ENCODE measurements around the gene PLCB4. TPM values are rescaled to one million over a fixed set of nuclear protein-coding genes. Genes with fewer than 3 reads are reported as not detected.

Gene PLCB4
- total and polyA plus RNA-seq, 5 donors: 9.4 to 42.2 (median 27.7) TPM

DNA sequence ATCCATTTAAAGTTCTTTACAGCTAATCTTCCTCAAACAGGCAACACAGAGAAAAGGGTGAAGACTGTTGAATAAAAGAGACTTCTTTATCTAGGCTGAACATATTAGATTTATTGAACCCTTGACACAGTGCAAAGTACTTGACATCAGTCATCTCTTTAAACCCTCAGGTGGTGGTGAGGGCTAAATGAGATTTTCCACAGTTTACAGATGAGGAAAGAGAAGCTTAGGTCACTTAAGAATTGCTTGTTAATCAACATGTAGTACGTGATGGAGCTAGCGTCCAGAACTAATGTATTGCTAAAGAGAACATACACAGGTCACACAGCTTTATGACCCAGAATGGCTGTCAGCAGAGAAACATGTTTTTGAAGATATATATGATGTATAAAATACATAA is 252.1 kb downstream of the PLCB4 start:
- intact Hi-C loops (cut with DNase I): no loop called here
- DNase-seq (no peak), ATAC-seq (no peak)
- 98% methylated on average over 2 of the region's 2 CpGs for WGBS
- Histone ChIP-seq H3K4me1 (ENCODE audit: control insufficient read depth, insufficient read depth, low read length) (no peaks in the 10 kb centered on the region), H3K4me3 (ENCODE audit: low read length) (no peak overlapping the region), H3K27ac (ENCODE audit: low read length) (no peak overlapping the region), H3K9me3 (ENCODE audit: control insufficient read depth, low read length) (no peaks in the 10 kb centered on the region), H3K27me3 (ENCODE audit: control insufficient read depth, insufficient read depth) (no peaks in the 10 kb centered on the region)

DNA sequence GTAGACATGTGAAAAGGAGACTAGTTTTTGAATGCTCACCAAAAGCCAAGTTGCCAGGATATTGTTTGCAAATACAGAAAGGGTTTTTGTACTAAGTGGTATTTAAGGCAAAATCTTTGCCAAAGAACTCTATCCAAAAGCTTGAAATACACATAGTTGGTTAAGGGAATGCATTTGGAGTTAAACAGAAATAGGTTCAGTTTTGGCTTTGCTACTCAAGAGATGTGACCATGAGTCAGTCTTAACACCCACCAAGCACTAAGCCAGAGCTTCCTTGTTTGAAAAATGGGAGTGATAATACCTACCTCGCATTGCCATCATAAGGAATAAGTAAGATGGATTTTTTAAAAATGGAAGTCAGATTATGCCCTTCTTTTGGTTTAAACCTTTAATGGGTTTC is 253.8 kb downstream of the PLCB4 start:
- no peak overlapping the region for H3K4me3 ChIP-seq (ENCODE audit: low read length)
- no peaks in the 10 kb centered on the region for H3K4me1 ChIP-seq (ENCODE audit: control insufficient read depth, insufficient read depth, low read length)
- no peaks in the 10 kb centered on the region for H3K27me3 ChIP-seq (ENCODE audit: control insufficient read depth, insufficient read depth)
- H3K9me3 ChIP-seq (ENCODE audit: control insufficient read depth, low read length): no peaks in the 10 kb centered on the region
- DNase-seq (no peak), ATAC-seq (no peak)
- intact Hi-C loops (cut with DNase I): no loop called here
- 98% methylated on average over 1 of the region's 1 CpG for WGBS
- no peak overlapping the region for H3K27ac ChIP-seq (ENCODE audit: low read length)

DNA sequence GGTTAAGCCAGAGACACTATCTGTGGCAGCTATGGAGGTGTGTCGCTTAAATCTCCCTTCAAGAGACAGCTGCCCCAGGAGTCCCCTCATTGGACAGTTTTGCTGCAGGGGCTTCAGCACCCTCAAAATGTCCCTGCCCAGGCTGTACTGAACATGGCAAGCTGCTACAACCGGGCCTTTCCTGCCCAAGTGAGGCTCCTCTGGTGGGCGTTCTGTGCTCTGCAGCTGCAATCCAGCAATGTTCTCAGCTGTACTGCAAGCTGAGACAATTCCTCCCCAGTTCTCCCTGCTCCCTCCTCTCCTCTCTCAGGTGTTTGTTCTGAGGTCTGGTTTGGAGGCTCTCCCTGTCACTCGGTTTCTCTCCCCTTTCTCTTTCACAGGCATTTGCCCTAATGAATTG is 254.7 kb downstream of the PLCB4 start:
- intact Hi-C loops (cut with DNase I): no loop called here
- 85% methylated on average over 4 of the region's 4 CpGs for WGBS
- Histone ChIP-seq H3K9me3 (ENCODE audit: control insufficient read depth, low read length) (no peaks in the 10 kb centered on the region), H3K4me1 (ENCODE audit: control insufficient read depth, insufficient read depth, low read length) (no peaks in the 10 kb centered on the region), H3K27ac (ENCODE audit: low read length) (no peak overlapping the region), H3K4me3 (ENCODE audit: low read length) (no peak overlapping the region), H3K27me3 (ENCODE audit: control insufficient read depth, insufficient read depth) (no peaks in the 10 kb centered on the region)
- ATAC-seq (no peak), DNase-seq (no peak)

DNA sequence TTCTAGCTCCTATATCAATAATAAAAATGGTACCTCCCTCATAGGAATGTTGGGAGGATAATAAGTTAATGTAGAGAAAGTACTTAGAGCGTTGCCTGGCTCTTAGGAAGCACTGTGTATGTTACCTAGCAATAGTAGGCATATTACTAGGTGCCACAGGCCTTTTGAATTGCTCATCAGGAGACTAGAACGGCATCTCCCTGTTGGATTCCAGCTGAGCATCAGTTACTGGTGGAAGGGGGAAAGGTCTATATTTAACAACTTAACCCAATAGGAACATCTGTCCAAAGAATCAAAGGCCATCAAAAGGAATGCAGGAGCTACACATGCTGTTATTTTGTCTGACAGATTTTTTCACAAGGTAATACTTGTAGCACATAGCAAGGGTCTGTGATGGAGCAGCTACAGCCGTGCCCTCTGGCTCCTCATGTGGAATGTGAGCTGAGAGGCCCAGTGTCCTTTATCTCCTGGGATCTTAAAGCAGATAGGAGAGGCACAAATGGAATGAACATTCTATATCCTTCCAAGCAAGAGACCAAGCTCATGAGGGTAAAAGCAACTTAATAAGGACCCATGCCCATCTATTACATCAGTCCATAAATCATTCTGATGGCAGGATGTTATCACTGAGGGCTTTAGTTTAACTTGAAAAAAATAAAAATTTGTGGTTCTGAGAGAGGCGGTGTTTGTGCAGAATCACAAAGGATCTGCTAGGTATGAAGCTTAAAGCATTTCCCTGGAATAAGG is 260.6 kb downstream of the PLCB4 start:
- 83% methylated on average over 4 of the region's 4 CpGs for WGBS
- intact Hi-C loops (cut with DNase I): no loop called here
- ATAC-seq (peak in 1 of 2 donors; percentile 48), DNase-seq (no peak)
- H3K4me3 ChIP-seq (ENCODE audit: low read length): no peak overlapping the region
- no peak overlapping the region for H3K27ac ChIP-seq (ENCODE audit: low read length)
- peaks cover 11% of the 10 kb centered on the region for H3K4me1 ChIP-seq (ENCODE audit: control insufficient read depth, insufficient read depth, low read length)
- no peaks in the 10 kb centered on the region for H3K27me3 ChIP-seq (ENCODE audit: control insufficient read depth, insufficient read depth)
- no peaks in the 10 kb centered on the region for H3K9me3 ChIP-seq (ENCODE audit: control insufficient read depth, low read length)

DNA sequence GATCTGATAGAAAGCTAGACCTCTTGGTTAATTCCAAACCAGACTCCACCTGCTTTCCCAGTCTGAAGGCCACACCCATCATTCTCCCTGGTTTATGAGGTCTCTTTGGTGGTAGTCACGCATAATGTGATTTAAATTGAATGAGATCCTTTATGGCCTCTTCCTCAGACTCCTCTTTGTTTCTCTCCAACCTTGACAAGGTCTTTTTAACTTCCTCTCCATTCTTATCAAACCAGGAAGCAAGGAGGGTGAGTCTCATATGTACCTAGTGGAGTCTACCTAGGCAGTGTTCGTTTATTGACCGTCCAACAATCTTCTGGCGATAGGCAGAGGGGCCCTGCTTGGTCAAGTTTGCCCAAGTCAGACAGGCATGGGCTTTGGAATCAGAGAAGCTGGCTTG is 261.3 kb downstream of the PLCB4 start:
- WGBS: 97% methylated on average over 4 of the region's 4 CpGs
- DNase-seq: no peak
- no peaks in the 10 kb centered on the region for H3K9me3 ChIP-seq (ENCODE audit: control insufficient read depth, low read length)
- peaks cover 11% of the 10 kb centered on the region for H3K4me1 ChIP-seq (ENCODE audit: control insufficient read depth, insufficient read depth, low read length)
- intact Hi-C loops (cut with DNase I): no loop called here
- no peaks in the 10 kb centered on the region for H3K27me3 ChIP-seq (ENCODE audit: control insufficient read depth, insufficient read depth)
- ATAC-seq: no peak
- H3K4me3 ChIP-seq (ENCODE audit: low read length): no peak overlapping the region
- H3K27ac ChIP-seq (ENCODE audit: low read length): no peak overlapping the region

DNA sequence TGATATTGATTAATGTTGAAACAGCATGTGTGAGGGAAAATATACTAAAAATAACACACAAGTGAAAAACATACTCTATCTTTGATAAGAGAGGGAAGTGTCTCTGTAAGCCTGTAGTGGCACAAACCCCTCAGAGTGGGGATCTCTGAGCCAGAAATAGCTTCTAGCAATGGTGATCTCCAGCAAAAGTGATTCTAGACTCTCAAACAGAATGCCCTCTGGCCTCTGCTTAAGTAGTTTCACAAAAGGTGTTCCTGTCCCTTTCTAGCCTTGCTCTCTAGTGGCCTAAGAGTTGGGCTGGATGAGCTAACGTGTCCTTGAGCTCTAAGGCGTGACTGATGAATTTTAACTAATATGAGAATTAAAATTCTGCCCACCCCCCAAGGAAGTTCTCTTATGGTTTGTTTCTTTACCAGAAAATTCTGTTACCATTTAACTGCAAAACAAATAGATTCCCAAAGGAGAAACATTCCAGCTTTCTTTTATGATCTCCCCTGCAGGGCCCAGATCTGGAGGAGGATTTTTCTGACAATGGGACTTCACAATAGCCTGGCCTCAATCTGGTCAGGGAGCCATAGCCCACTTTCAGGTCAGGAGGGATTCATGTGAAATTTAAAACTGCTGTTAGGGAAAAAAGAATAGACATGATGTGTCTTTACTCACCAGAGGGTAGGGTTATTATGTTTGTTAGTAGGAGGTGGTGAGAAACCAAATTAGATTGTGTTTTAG is 263.0 kb downstream of the PLCB4 start:
- intact Hi-C loops (cut with DNase I): no loop called here
- Histone ChIP-seq H3K4me3 (ENCODE audit: low read length) (no peak overlapping the region), H3K27me3 (ENCODE audit: control insufficient read depth, insufficient read depth) (no peaks in the 10 kb centered on the region), H3K27ac (ENCODE audit: low read length) (no peak overlapping the region), H3K9me3 (ENCODE audit: control insufficient read depth, low read length) (no peaks in the 10 kb centered on the region), H3K4me1 (ENCODE audit: control insufficient read depth, insufficient read depth, low read length) (peaks cover 11% of the 10 kb centered on the region)
- DNase-seq: no peak
- peak; percentile 49 to 75 for ATAC-seq
- 66% methylated on average over 2 of the region's 2 CpGs for WGBS

DNA sequence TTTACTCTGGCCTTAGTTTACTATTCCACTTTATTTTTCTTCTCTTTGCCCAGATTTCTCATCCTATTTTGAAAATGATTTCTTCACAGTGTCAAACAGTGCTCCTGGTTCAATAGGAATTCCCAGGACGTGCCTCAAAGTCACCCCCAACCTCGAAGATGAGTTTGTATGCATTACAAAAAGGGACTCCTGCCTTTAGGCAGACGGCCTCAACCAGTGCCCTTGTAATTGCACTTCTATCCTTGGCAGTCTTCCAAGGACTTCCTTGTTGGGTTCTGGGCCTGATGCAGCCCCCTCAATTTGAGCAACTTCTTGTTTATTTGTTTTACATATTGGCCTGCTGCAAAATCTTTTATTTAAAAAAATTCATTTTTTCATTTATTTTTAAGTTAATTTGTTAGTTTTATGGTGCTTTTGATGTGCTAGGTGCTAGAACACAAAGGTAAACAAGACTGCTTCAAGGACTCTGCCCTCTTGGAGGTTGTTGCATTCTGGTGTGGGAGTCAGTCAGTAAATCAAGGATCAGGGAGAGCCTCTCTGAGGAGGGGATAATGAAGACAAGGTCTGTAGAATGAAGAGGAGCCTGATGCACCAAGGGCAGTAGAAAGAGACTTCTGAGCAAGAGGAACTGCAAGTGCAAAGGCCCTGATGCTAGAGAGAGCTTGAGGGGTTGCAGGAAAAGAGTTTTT is 264.0 kb downstream of the PLCB4 start:
- WGBS: 46% methylated on average over 3 of the region's 3 CpGs
- no peak overlapping the region for H3K27ac ChIP-seq (ENCODE audit: low read length)
- H3K4me3 ChIP-seq (ENCODE audit: low read length): no peak overlapping the region
- DNase-seq (no peak), ATAC-seq (no peak)
- intact Hi-C loops (cut with DNase I): no loop called here
- no peaks in the 10 kb centered on the region for H3K9me3 ChIP-seq (ENCODE audit: control insufficient read depth, low read length)
- peaks cover 11% of the 10 kb centered on the region for H3K4me1 ChIP-seq (ENCODE audit: control insufficient read depth, insufficient read depth, low read length)
- no peaks in the 10 kb centered on the region for H3K27me3 ChIP-seq (ENCODE audit: control insufficient read depth, insufficient read depth)

DNA sequence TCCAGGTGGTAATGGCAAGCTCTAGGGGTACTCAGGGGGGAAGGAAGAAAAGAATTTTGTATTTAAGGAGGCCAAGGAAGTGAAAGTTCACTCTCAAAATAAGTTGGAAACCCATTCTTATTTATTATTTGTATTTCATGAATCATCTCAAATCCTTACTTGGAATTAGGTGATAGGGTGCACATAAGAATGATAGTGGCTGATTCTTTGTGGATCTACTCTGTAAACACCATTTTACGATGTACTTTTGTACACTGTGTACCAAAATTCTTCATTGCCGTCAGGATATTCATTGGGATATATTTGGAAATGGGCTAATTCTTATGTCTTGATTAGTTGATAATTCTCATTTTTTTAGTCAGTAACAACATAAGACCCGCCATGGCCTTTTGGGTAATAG is 266.0 kb downstream of the PLCB4 start:
- Histone ChIP-seq H3K27me3 (ENCODE audit: control insufficient read depth, insufficient read depth) (no peaks in the 10 kb centered on the region), H3K27ac (ENCODE audit: low read length) (no peak overlapping the region), H3K4me3 (ENCODE audit: low read length) (no peak overlapping the region), H3K9me3 (ENCODE audit: control insufficient read depth, low read length) (no peaks in the 10 kb centered on the region), H3K4me1 (ENCODE audit: control insufficient read depth, insufficient read depth, low read length) (peaks cover 7% of the 10 kb centered on the region)
- DNase-seq (no peak), ATAC-seq (no peak)
- intact Hi-C loops (cut with DNase I): no loop called here
- WGBS: 96% methylated on average over 3 of the region's 3 CpGs

DNA sequence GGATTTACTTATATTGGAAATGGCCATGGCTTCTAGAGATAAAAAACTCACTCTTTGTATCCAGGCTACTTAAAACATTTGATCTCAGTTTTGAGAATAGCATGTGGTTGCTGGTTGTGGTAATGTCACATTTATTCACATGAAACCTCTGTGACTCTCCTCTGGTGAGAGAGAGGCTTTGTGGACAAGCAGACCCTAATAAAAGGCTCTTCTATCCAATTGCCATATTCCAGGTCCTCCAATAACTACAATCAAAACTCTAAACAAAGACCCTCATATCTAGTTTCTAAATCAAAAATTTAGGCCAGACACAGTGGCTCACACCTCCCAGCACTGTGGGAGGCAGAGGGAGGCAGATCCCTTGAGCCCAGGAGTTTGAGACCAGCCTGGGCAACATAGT is 269.2 kb downstream of the PLCB4 start:
- no peak for DNase-seq
- no peak overlapping the region for H3K4me3 ChIP-seq (ENCODE audit: low read length)
- no peak for ATAC-seq
- intact Hi-C loops (cut with DNase I): no loop called here
- no peaks in the 10 kb centered on the region for H3K27me3 ChIP-seq (ENCODE audit: control insufficient read depth, insufficient read depth)
- H3K9me3 ChIP-seq (ENCODE audit: control insufficient read depth, low read length): no peaks in the 10 kb centered on the region
- no peaks in the 10 kb centered on the region for H3K4me1 ChIP-seq (ENCODE audit: control insufficient read depth, insufficient read depth, low read length)
- H3K27ac ChIP-seq (ENCODE audit: low read length): no peak overlapping the region

DNA sequence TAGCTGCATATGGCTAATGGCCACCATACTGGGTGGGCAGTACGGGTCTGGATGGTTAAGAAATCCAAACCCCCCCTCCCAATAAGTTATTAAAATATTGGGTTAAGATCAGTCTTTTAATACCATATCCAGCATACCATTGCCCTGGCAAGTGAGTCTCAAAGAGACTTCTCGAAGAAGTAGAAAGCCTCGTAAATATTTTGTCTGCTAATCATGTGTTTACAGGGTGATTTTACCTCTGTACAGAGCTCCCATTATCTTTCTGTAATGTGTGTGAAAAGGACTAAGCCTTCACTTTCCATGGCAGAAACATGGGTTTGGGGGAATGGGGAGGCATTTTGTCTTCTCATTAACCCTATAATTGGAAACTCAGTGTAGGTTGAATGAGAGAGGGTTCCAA is 270.8 kb downstream of the PLCB4 start:
- Histone ChIP-seq H3K4me1 (ENCODE audit: control insufficient read depth, insufficient read depth, low read length) (no peaks in the 10 kb centered on the region), H3K4me3 (ENCODE audit: low read length) (no peak overlapping the region), H3K27ac (ENCODE audit: low read length) (no peak overlapping the region), H3K9me3 (ENCODE audit: control insufficient read depth, low read length) (no peaks in the 10 kb centered on the region), H3K27me3 (ENCODE audit: control insufficient read depth, insufficient read depth) (no peaks in the 10 kb centered on the region)
- intact Hi-C loops (cut with DNase I): loop anchor here in 1 of 4 donors (10.0 kb wide), 1 partner anchor 105 kb away; no protein-coding TSS in a partner anchor
- 81% methylated on average over 3 of the region's 3 CpGs for WGBS
- DNase-seq (no peak), ATAC-seq (no peak)

DNA sequence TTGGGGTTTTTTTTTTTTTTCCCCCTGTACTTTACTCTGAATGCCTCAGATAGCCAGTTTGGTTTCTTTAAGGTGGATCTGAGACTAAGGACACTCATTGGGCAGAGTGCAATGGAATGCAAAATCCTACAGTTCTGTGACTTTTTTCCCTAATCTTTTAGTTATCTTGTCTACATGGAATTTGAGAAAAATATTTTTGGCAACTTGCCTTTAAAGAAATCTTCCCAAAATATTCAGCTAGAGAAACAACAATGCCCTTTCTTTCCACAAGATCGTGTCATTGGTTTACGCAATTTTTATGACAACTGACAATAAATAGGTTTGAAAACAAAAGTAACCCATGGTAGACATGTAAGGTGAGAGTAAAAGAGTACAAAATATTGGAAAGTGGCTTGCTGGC is 273.8 kb downstream of the PLCB4 start:
- 77% methylated on average over 2 of the region's 2 CpGs for WGBS

More for the DNA sequence above, 273.8 kb downstream of the PLCB4 start:
- ATAC-seq (no peak), DNase-seq (no peak)
- intact Hi-C loops (cut with DNase I): loop anchor here in 1 of 4 donors (10.0 kb wide), 1 partner anchor 108 kb away; no protein-coding TSS in a partner anchor
- Histone ChIP-seq H3K27me3 (ENCODE audit: control insufficient read depth, insufficient read depth) (no peaks in the 10 kb centered on the region), H3K4me1 (ENCODE audit: control insufficient read depth, insufficient read depth, low read length) (no peaks in the 10 kb centered on the region), H3K27ac (ENCODE audit: low read length) (no peak overlapping the region), H3K4me3 (ENCODE audit: low read length) (no peak overlapping the region), H3K9me3 (ENCODE audit: control insufficient read depth, low read length) (no peaks in the 10 kb centered on the region)
